HEK293 (cell line): ENCODE data around the gene PRDX3.
A peak's percentile ranks its signal among the peaks of the same experiment; 100 is the strongest.

Experiments
- CTCF ChIA-PET: fragments of 350-600 bp; formaldehyde crosslinking; extraction: SDS; loops from one replicate; lab custom pipeline; 2021; ENCODE audit warnings: antibody characterized with exemption; lab: Yijun Ruan, JAX
- POLR2A ChIA-PET: fragments of 300-600 bp; formaldehyde crosslinking; extraction: SDS; loops from one replicate; lab custom pipeline; 2020; ENCODE audit warnings: antibody characterized with exemption, inconsistent platforms; lab: Yijun Ruan, JAX
- H3K27ac ChIP-seq: fragments of 200-500 bp; sonication (Bioruptor generic); 2 replicates; pipeline ENCODE4 v1.5.1; 2014; ENCODE audit warnings: low read depth, low read length, control low read depth, inconsistent platforms; ENCODE audit errors: extremely low read depth
- H3K36me3 ChIP-seq, 2 experiments: fragments of 200-500 bp in 1 of 2; sonication (Bioruptor generic) in 1 of 2; 1 replicate in 1 of 2; 2 replicates in 1 of 2; pipeline ENCODE4 v1.5.1; 2014 to 2017; ENCODE audit warnings: inconsistent platforms in 2 of 2, low read length in 2 of 2; ENCODE audit not compliant: control insufficient read depth in 2 of 2, insufficient read depth in 1 of 2
- H3K4me1 ChIP-seq: fragments of 200-500 bp; sonication (Bioruptor generic); 2 replicates; pipeline ENCODE4 v1.5.1; 2014; ENCODE audit warnings: mild to moderate bottlenecking, low read length, inconsistent platforms; ENCODE audit not compliant: control insufficient read depth, insufficient read depth
- H3K4me3 ChIP-seq: 2 replicates; pipeline ENCODE4 v1.5.1; 2011; ENCODE audit warnings: low read depth, mild to moderate bottlenecking, control low read depth, low read length, moderate library complexity
- H3K9me3 ChIP-seq: fragments of 200-500 bp; sonication (Bioruptor generic); 2 replicates; pipeline ENCODE4 v1.5.1; 2014; ENCODE audit warnings: low read depth, low read length, inconsistent platforms; ENCODE audit not compliant: control insufficient read depth, insufficient read depth
- BCL11B ChIP-seq: fragments of 450-650 bp; formaldehyde crosslinking; IDR thresholded peaks from 2 replicates; pipeline ENCODE4 v1.5.1; 2016; ENCODE audit warnings: low read depth, missing biosample characterization, missing genetic modification characterization
- GFI1B ChIP-seq: fragments of 450-650 bp; formaldehyde crosslinking; IDR thresholded peaks from 2 replicates; pipeline ENCODE4 v1.5.1; 2016; ENCODE audit warnings: missing biosample characterization, missing genetic modification characterization
- KLF7 ChIP-seq: fragments of 450-650 bp; formaldehyde crosslinking; IDR thresholded peaks from 2 replicates; pipeline ENCODE4 v1.5.1; 2016; ENCODE audit warnings: missing biosample characterization, missing genetic modification characterization, borderline replicate concordance
- KLF8 ChIP-seq: fragments of 450-650 bp; formaldehyde crosslinking; IDR thresholded peaks from 2 replicates; pipeline ENCODE4 v1.5.1; 2016; ENCODE audit warnings: missing biosample characterization, missing genetic modification characterization
- MEIS1 ChIP-seq: sonication (generic); formaldehyde crosslinking; IDR thresholded peaks from 2 replicates; pipeline ENCODE4 v1.8.1; 2022; ENCODE audit warnings: missing genetic modification reagents, mild to moderate bottlenecking, borderline replicate concordance
- YY1 ChIP-seq: fragments of 450-650 bp; formaldehyde crosslinking; IDR thresholded peaks from 2 replicates; pipeline ENCODE4 v1.5.1; 2018; ENCODE audit warnings: missing biosample characterization, missing genetic modification characterization
- ZBTB11 ChIP-seq: fragments of 450-650 bp; formaldehyde crosslinking; conservative IDR thresholded peaks from 2 replicates; pipeline ENCODE4 v1.5.1; 2016; ENCODE audit warnings: low read depth, missing biosample characterization, missing genetic modification characterization
- ZBTB6 ChIP-seq: fragments of 450-650 bp; formaldehyde crosslinking; IDR thresholded peaks from 2 replicates; pipeline ENCODE4 v1.5.1; 2017; ENCODE audit warnings: missing biosample characterization, missing genetic modification characterization
- ZIC2 ChIP-seq: fragments of 450-650 bp; formaldehyde crosslinking; IDR thresholded peaks from 2 replicates; pipeline ENCODE4 v1.5.1; 2016; ENCODE audit warnings: missing biosample characterization, missing genetic modification characterization
- ZNF114 ChIP-seq: fragments of 450-650 bp; formaldehyde crosslinking; IDR thresholded peaks from 2 replicates; pipeline ENCODE4 v1.5.0; 2017; ENCODE audit warnings: missing biosample characterization, missing genetic modification characterization
- ZNF140 ChIP-seq: fragments of 450-650 bp; formaldehyde crosslinking; IDR thresholded peaks from 2 replicates; pipeline ENCODE4 v1.5.1; 2016; ENCODE audit warnings: missing biosample characterization, missing genetic modification characterization
- ZNF148 ChIP-seq: fragments of 450-650 bp; formaldehyde crosslinking; IDR thresholded peaks from 2 replicates; pipeline ENCODE4 v1.5.0; 2017; ENCODE audit warnings: missing biosample characterization, missing genetic modification characterization, borderline replicate concordance
- ZNF157 ChIP-seq: fragments of 450-650 bp; formaldehyde crosslinking; IDR thresholded peaks from 2 replicates; pipeline ENCODE4 v1.5.1; 2016; ENCODE audit warnings: missing biosample characterization, missing genetic modification characterization
- ZNF184 ChIP-seq: fragments of 450-650 bp; IDR thresholded peaks from 2 replicates; pipeline ENCODE4 v1.5.1; 2018; ENCODE audit warnings: missing biosample characterization, mild to moderate bottlenecking, missing genetic modification characterization
- ZNF239 ChIP-seq: fragments of 450-650 bp; formaldehyde crosslinking; IDR thresholded peaks from 2 replicates; pipeline ENCODE4 v1.5.1; 2016; ENCODE audit warnings: missing biosample characterization, missing genetic modification characterization
- ZNF324 ChIP-seq: fragments of 450-650 bp; formaldehyde crosslinking; IDR thresholded peaks from 2 replicates; pipeline ENCODE4 v1.5.1; 2016; ENCODE audit warnings: missing biosample characterization, missing genetic modification characterization
- ZNF335 ChIP-seq: fragments of 450-650 bp; formaldehyde crosslinking; conservative IDR thresholded peaks from 2 replicates; pipeline ENCODE4 v1.5.1; 2016; ENCODE audit warnings: missing biosample characterization, missing genetic modification characterization
- ZNF677 ChIP-seq: fragments of 450-650 bp; IDR thresholded peaks from 2 replicates; pipeline ENCODE4 v1.5.0; 2018; ENCODE audit warnings: missing biosample characterization, mild to moderate bottlenecking, missing genetic modification characterization, moderate library complexity
- ZNF707 ChIP-seq: fragments of 450-650 bp; formaldehyde crosslinking; IDR thresholded peaks from 2 replicates; pipeline ENCODE4 v1.5.1; 2016; ENCODE audit warnings: missing biosample characterization, missing genetic modification characterization
- ZNF837 ChIP-seq: fragments of 450-650 bp; formaldehyde crosslinking; IDR thresholded peaks from 2 replicates; pipeline ENCODE4 v1.5.1; 2016; ENCODE audit warnings: missing biosample characterization, missing genetic modification characterization
- ZNF843 ChIP-seq: fragments of 450-650 bp; formaldehyde crosslinking; IDR thresholded peaks from 2 replicates; pipeline ENCODE4 v1.5.1; 2016; ENCODE audit warnings: missing biosample characterization, missing genetic modification characterization
- ZSCAN18 ChIP-seq: fragments of 450-650 bp; formaldehyde crosslinking; IDR thresholded peaks from 2 replicates; pipeline ENCODE4 v1.5.1; 2016; ENCODE audit warnings: missing biosample characterization, missing genetic modification characterization
- ZXDB ChIP-seq: fragments of 450-650 bp; formaldehyde crosslinking; IDR thresholded peaks from 2 replicates; pipeline ENCODE4 v1.5.1; 2016; ENCODE audit warnings: missing biosample characterization, missing genetic modification characterization
- TF ChIP-seq, protein P1 (sequence below): sonication (generic); formaldehyde crosslinking; IDR thresholded peaks from 2 replicates; pipeline ENCODE4 v1.8.1; 2022; ENCODE audit warnings: mild to moderate bottlenecking, moderate library complexity, missing genetic modification reagents
- TF ChIP-seq, protein P2 (sequence below): fragments of 450-650 bp; formaldehyde crosslinking; IDR thresholded peaks from 2 replicates; pipeline ENCODE4 v1.5.1; 2016; ENCODE audit warnings: missing biosample characterization, missing genetic modification characterization, borderline replicate concordance

PRDX3 gene

DNA sequence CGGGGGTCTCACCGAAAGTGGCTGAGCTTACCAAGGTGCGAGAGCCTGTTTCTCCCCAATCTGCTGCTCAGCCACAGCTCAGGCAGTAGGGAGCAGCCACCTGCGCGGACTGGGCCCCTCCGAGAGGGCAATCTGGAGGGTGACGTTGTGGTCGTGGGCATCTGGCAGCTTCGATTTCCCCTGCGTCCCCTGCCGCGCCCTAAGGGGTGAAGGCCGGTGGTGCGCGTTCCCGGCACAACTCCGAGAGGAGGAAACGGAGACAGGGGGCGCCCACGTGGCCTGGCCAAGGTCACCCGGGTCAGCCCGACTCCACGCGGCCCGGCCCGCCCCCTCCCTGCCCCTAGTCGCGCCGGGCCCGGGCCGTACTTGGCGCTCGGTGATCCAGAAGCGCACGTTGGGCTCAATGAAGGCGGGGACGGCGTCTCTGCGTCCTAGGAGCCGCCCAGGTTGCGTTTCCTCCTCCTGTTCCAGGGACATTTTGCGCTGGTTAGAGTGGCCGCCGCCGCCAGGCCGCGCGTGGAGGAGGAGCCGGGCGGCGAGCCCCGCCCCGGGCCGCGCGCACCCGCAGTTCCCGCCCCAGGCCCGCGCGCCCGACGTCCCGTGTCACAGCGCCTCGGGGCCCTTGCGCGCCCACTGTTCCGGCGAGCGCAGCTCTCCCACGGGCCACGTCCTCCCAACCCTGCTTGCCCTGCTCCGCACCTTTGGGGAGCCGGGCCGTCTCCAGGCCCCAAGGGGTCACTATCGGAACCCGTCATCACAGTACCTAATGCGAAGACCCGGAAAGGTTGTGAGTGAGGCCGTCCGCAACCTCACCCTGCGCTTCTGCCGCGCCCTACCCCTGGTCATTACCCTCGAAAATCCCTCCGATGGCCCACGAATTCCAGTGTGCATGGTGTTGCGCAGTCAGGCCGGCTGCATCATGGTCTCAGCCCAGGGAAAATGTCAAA is 13.2 kb downstream of the PRDX3 start, which contains the start of gene SFXN4:
SFXN4 (minus strand) TSS at position 544 of the 947 bp plus-strand sequence; CDS start at position 477, 67 bp downstream.
- ChIA-PET POLR2A (interaction anchor here (0.7 to 1.6 kb wide), 4 partner anchors 11 to 62 kb away, joined by 3 to 8 read pairs (median 5); partner anchors contain the start of gene DENND10), CTCF (interaction anchor here (0.7 to 1.6 kb wide), 3 partner anchors 34 to 305 kb away, joined by 3 to 7 read pairs (median 3); no protein-coding TSS in a partner anchor)
- peaks cover 33 to 55% of the 10 kb centered on the region in 2 experiments for H3K36me3 ChIP-seq
- H3K4me1 ChIP-seq, result no peaks in the 10 kb centered on the region; the same call in 1 of the 2 replicates
- peak within 1 kb of the TSS; percentile 84 for H3K4me3 ChIP-seq
- no peaks in the 10 kb centered on the region for H3K9me3 ChIP-seq
- peak within 1 kb of the TSS; percentile 60 for H3K27ac ChIP-seq
- TF ChIP-seq KLF8 (tag by site-specific recombination), result peak; percentile 21; the same call in 1 of the 2 replicates
- no peak for TF ChIP-seq ZNF324
- no peak for TF ChIP-seq ZNF837
- peak; percentile 74 for TF ChIP-seq ZBTB11 (tag by site-specific recombination)
- no peak for TF ChIP-seq ZNF140
- peak; percentile 29; the same call in 1 of the 2 replicates for TF ChIP-seq BCL11B
- peak; percentile 39; the same call in 1 of the 2 replicates for TF ChIP-seq ZNF843 (tag by site-specific recombination)
- no peak for TF ChIP-seq ZNF677 (tag by site-specific recombination)
- no peak for TF ChIP-seq ZSCAN18 (tag by site-specific recombination)
- no peak; the same call in 1 of the 2 replicates for TF ChIP-seq KLF7
- no peak for TF ChIP-seq ZNF157 (tag by site-specific recombination)
- peak; percentile 33; the same call in 1 of the 2 replicates for TF ChIP-seq ZIC2 (tag by site-specific recombination)
- TF ChIP-seq, protein P1, sequence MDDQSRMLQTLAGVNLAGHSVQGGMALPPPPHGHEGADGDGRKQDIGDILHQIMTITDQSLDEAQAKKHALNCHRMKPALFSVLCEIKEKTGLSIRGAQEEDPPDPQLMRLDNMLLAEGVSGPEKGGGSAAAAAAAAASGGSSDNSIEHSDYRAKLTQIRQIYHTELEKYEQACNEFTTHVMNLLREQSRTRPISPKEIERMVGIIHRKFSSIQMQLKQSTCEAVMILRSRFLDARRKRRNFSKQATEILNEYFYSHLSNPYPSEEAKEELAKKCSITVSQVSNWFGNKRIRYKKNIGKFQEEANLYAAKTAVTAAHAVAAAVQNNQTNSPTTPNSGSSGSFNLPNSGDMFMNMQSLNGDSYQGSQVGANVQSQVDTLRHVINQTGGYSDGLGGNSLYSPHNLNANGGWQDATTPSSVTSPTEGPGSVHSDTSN, result 0 out of 2 replicates have a peak, but pooled peaks have one; percentile 46
- no peak for TF ChIP-seq ZBTB6
- no peak for TF ChIP-seq ZNF239
- peak; percentile 79 for TF ChIP-seq ZNF335
- TF ChIP-seq GFI1B, result no peak
- no peak for TF ChIP-seq ZNF707 (tag by site-specific recombination)
- TF ChIP-seq ZNF148 (tag by site-specific recombination), result no peak
- TF ChIP-seq, protein P2, sequence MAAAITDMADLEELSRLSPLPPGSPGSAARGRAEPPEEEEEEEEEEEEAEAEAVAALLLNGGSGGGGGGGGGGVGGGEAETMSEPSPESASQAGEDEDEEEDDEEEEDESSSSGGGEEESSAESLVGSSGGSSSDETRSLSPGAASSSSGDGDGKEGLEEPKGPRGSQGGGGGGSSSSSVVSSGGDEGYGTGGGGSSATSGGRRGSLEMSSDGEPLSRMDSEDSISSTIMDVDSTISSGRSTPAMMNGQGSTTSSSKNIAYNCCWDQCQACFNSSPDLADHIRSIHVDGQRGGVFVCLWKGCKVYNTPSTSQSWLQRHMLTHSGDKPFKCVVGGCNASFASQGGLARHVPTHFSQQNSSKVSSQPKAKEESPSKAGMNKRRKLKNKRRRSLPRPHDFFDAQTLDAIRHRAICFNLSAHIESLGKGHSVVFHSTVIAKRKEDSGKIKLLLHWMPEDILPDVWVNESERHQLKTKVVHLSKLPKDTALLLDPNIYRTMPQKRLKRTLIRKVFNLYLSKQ (tag by site-specific recombination), result no peak
- TF ChIP-seq ZXDB (tag by site-specific recombination), result no peak; the same call in none of the 2 replicates
- no peak for TF ChIP-seq ZNF114 (tag by site-specific recombination)
- TF ChIP-seq ZNF184, result no peak
- TF ChIP-seq MEIS1, result no peak
- TF ChIP-seq YY1 (tag by site-specific recombination), result peak; percentile 53; the same call in 1 of the 2 replicates
